ACHN (cell line): ENCODE data around the gene ITPR3.

ENCODE experiments used
- DNase-seq: peaks from one replicate; pipeline ENCODE4 v3.0.0-alpha.2; 2015
- in situ Hi-C: cut with HindIII; loops from 2 replicates; pipeline ENCODE4 v1.10.0; 2017; ENCODE audit warnings: low sequenced_read_pairs, low pct_ligation_motif_present, low pct_unique_long_range_greater_than_20kb

The ITPR3 gene

GRCh38 chr6:33609019-33609418 lies 12.1 kb upstream of the ITPR3 start:
- in situ Hi-C loops, result no loop called here
- no peak for DNase-seq

GRCh38 chr6:33609528-33609927 lies 11.6 kb upstream of the ITPR3 start:
- DNase-seq, result peak; percentile 82
- in situ Hi-C loops, result no loop called here

GRCh38 chr6:33610067-33610466 lies 11.1 kb upstream of the ITPR3 start:
- peak; percentile 82 for DNase-seq
- in situ Hi-C loops, result no loop called here

- in situ Hi-C loops, result no loop called here
- DNase-seq, result no peak
Measured at GRCh38 chr6:33610779-33611732, 10.1 kb upstream of the ITPR3 start.

GRCh38 chr6:33613146-33613794 lies 7.9 kb upstream of the ITPR3 start:
- peak; percentile 86 for DNase-seq
- in situ Hi-C loops, result no loop called here

GRCh38 chr6:33613795-33614168 lies 7.3 kb upstream of the ITPR3 start:
- in situ Hi-C loops, result no loop called here
- peak; percentile 86 for DNase-seq

GRCh38 chr6:33616113-33616512 lies 5.0 kb upstream of the ITPR3 start:
- DNase-seq, result no peak
- in situ Hi-C loops, result no loop called here

- in situ Hi-C loops, result no loop called here
- no peak for DNase-seq
Measured at GRCh38 chr6:33616913-33617312, 4.2 kb upstream of the ITPR3 start.

- in situ Hi-C loops, result no loop called here
- no peak for DNase-seq
Measured at GRCh38 chr6:33619166-33619840, 1.8 kb upstream of the ITPR3 start.

- peak; percentile 53 for DNase-seq
- in situ Hi-C loops, result no loop called here
Measured at GRCh38 chr6:33620158-33620855, 815 bp upstream of the ITPR3 start.

GRCh38 chr6:33621711-33622388 lies 728 bp downstream of the ITPR3 start:
- in situ Hi-C loops, result no loop called here
- DNase-seq, result peak; percentile 52

GRCh38 chr6:33622456-33623431 lies 1.6 kb downstream of the ITPR3 start:
- DNase-seq, result no peak
- in situ Hi-C loops, result no loop called here

- no peak for DNase-seq
- in situ Hi-C loops, result no loop called here
Measured at GRCh38 chr6:33623895-33624381, 2.8 kb downstream of the ITPR3 start.

- in situ Hi-C loops, result no loop called here
- DNase-seq, result no peak
Measured at GRCh38 chr6:33624856-33625255, 3.7 kb downstream of the ITPR3 start.

GRCh38 chr6:33627876-33628275 lies 6.8 kb downstream of the ITPR3 start:
- in situ Hi-C loops, result no loop called here
- no peak for DNase-seq

GRCh38 chr6:33628401-33628964 lies 7.4 kb downstream of the ITPR3 start:
- no peak for DNase-seq
- in situ Hi-C loops, result no loop called here

GRCh38 chr6:33630014-33630413 lies 8.9 kb downstream of the ITPR3 start:
- in situ Hi-C loops, result no loop called here
- DNase-seq, result no peak
